Amniotic epithelial cell (primary cell): Measurements from ENCODE around the gene IMMP2L.

Source experiments
- DNase-seq: peaks from one replicate; pipeline ENCODE4 v3.0.0-alpha.2; 2010; ENCODE audit warnings: low read depth

IMMP2L gene

GRCh38 chr7:110626414-110626813, 935.9 kb downstream of the IMMP2L start:
- no peak for DNase-seq

- DNase-seq, result no peak
Measured at GRCh38 chr7:110625294-110625693, 937.0 kb downstream of the IMMP2L start.

- DNase-seq, result no peak
Measured at GRCh38 chr7:110623436-110623835, 938.9 kb downstream of the IMMP2L start.

GRCh38 chr7:110621289-110621688, 941.0 kb downstream of the IMMP2L start:
- no peak for DNase-seq

- no peak for DNase-seq
Measured at GRCh38 chr7:110620110-110620735, 942.1 kb downstream of the IMMP2L start.
